ENCODE results near the gene ETV1. TPM values are rescaled to one million over a fixed set of nuclear protein-coding genes. Genes with fewer than 3 reads are reported as not detected.

ETV1 gene
- total and polyA plus RNA-seq, 9 of the 15 experiments (the other 6 are each of a cell fraction or from before 2014, with no cell fraction given), result 7.2 to 27.4 (median 14.0) TPM

- no peak overlapping the region for H3K4me3 ChIP-seq
- H3K27ac ChIP-seq (ENCODE audit: extremely low read depth, low read depth, low read length), result no peak overlapping the region
- TF ChIP-seq NFIX (CRISPR knock-in tag; IDR thresholded peaks at IDR 0.05; ENCODE audit: low read depth) (no peak), RERE (CRISPR knock-in tag; IDR thresholded peaks at IDR 0.05; ENCODE audit: borderline replicate concordance) (no peak), SUPT5H (IDR thresholded peaks at IDR 0.05) (no peak), NCOA1 (IDR thresholded peaks at IDR 0.05; ENCODE audit: low read depth) (no peak), ZSCAN29 (IDR thresholded peaks at IDR 0.05) (no peak)
- TF ChIP-seq, protein P1, sequence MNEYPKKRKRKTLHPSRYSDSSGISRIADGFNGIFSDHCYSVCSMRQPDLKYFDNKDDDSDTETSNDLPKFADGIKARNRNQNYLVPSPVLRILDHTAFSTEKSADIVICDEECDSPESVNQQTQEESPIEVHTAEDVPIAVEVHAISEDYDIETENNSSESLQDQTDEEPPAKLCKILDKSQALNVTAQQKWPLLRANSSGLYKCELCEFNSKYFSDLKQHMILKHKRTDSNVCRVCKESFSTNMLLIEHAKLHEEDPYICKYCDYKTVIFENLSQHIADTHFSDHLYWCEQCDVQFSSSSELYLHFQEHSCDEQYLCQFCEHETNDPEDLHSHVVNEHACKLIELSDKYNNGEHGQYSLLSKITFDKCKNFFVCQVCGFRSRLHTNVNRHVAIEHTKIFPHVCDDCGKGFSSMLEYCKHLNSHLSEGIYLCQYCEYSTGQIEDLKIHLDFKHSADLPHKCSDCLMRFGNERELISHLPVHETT (CRISPR knock-in tag; conservative IDR thresholded peaks at IDR 0.05 in 1 of 2, IDR thresholded peaks at IDR 0.05 in 1 of 2), result no peak
- TF ChIP-seq, protein P2, sequence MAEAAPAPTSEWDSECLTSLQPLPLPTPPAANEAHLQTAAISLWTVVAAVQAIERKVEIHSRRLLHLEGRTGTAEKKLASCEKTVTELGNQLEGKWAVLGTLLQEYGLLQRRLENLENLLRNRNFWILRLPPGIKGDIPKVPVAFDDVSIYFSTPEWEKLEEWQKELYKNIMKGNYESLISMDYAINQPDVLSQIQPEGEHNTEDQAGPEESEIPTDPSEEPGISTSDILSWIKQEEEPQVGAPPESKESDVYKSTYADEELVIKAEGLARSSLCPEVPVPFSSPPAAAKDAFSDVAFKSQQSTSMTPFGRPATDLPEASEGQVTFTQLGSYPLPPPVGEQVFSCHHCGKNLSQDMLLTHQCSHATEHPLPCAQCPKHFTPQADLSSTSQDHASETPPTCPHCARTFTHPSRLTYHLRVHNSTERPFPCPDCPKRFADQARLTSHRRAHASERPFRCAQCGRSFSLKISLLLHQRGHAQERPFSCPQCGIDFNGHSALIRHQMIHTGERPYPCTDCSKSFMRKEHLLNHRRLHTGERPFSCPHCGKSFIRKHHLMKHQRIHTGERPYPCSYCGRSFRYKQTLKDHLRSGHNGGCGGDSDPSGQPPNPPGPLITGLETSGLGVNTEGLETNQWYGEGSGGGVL (CRISPR knock-in tag; IDR thresholded peaks at IDR 0.05), result no peak
- no peak overlapping the region for H2AFZ ChIP-seq (ENCODE audit: low read depth, low read length)
- H3K9me1 ChIP-seq (ENCODE audit: control insufficient read depth, insufficient read depth, low read length), result no peaks in the 10 kb centered on the region
- BruUV-seq (replicated peaks), result no TSS peak
- no peak for DNase-seq (ENCODE audit: extremely low read depth in 1 of 4, low spot score in 3 of 4)
- intact Hi-C loops (cut with micrococcal nuclease), result no loop called here
- no peaks in the 10 kb centered on the region for H3K79me2 ChIP-seq (ENCODE audit: control insufficient read depth, insufficient read depth, low read length)
- H3K27me3 ChIP-seq (ENCODE audit: control insufficient read depth in 2 of 2, insufficient read depth in 2 of 2, low read length in 2 of 2), result no peaks in the 10 kb centered on the region
- 59% methylated on average over 6 of the region's 6 CpGs for WGBS (ENCODE audit: insufficient coverage, low coverage, missing lambda C conversion rate)
- no peaks in the 10 kb centered on the region for H3K36me3 ChIP-seq (ENCODE audit: control insufficient read depth, insufficient read depth, low read length)
- H3K4me2 ChIP-seq (ENCODE audit: insufficient read depth, low read length), result no peak overlapping the region
- no peak overlapping the region for H3K9ac ChIP-seq (ENCODE audit: insufficient read depth in 1 of 2, low read depth in 2 of 2, low read length in 2 of 2)
- in situ Hi-C loops (cut with MboI), result no loop called here
- CTCF ChIA-PET (ENCODE audit: low intra/inter-chr PET ratio), result no interaction called here
- no peaks in the 10 kb centered on the region for H4K20me1 ChIP-seq (replicated peaks; ENCODE audit: control insufficient read depth, insufficient read depth, low read length)
- no peak for ATAC-seq
- no peaks in the 10 kb centered on the region for H3K4me1 ChIP-seq (replicated peaks in 1 of 2; ENCODE audit: control insufficient read depth in 2 of 2, insufficient read depth in 2 of 2, low read length in 2 of 2)
- FAIRE-seq, result no peak
- H3K9me3 ChIP-seq (replicated peaks; ENCODE audit: control insufficient read depth, insufficient read depth, low read depth, low read length), result no peaks in the 10 kb centered on the region
- POLR2A ChIA-PET, result interaction anchor here (0.7 kb wide), 1 partner anchor 16 kb away, joined by 3 read pairs; no protein-coding TSS in a partner anchor
Observed at GRCh38 chr7:13965077-13965476, 24.4 kb downstream of the ETV1 start.
